Body of pancreas (tissue), 4 donors: ENCODE results near the gene XIST. TPM values are rescaled to one million over a fixed set of nuclear protein-coding genes. Genes with fewer than 3 reads are reported as not detected.
"Not testable (repeated sequence)": the region's sequence is repeated elsewhere in the genome, so short reads cannot be mapped to it uniquely, and the experiment has no call there.

ENCODE experiments used
- ATAC-seq: fragments of 150-250 bp; one replicate; pipeline ENCODE4 v1.9.1; 2016
- DNase-seq, 4 donors: peaks; one replicate each; pipeline ENCODE4 v3.0.0-alpha.2; 2019
- H3K27ac ChIP-seq, 4 donors: fragments of 200-600 bp; sonication (generic); 1 replicate in 3 of 4; 2 replicates in 1 of 4; pipeline versions ENCODE4 v1.5.1 to v1.6.1; 2016 to 2019; ENCODE audit warnings: mild to moderate bottlenecking in 1 of 4, mixed read lengths in 1 of 4, moderate library complexity in 1 of 4
- H3K27me3 ChIP-seq, 2 donors: fragments of 200-600 bp; sonication (generic); one replicate each; pipeline ENCODE4 v1.6.0; 2016; ENCODE audit warnings: mild to moderate bottlenecking in 1 of 2
- H3K36me3 ChIP-seq, 2 donors: fragments of 200-600 bp; sonication (generic); replicated peaks in 1 of 2; 2 replicates each; pipeline ENCODE4 v1.5.1; 2016; ENCODE audit warnings: low read depth in 2 of 2; ENCODE audit not compliant: insufficient read depth in 1 of 2
- H3K4me1 ChIP-seq: fragments of 200-600 bp; sonication (generic); one replicate; pipeline ENCODE4 v1.6.0; 2016
- H3K4me3 ChIP-seq, 2 donors: fragments of 200-600 bp; sonication (generic); 1 replicate in 1 of 2; 2 replicates in 1 of 2; pipeline ENCODE4 v1.5.1; 2016 to 2019
- H3K9me3 ChIP-seq, 3 donors: fragments of 200-600 bp; sonication (generic); 1 replicate in 2 of 3; 2 replicates in 1 of 3; pipeline ENCODE4 v1.5.1; 2016
- CTCF ChIP-seq, 7 experiments: fragments of 450-650 bp in 4 of 7; fragments of 200-600 bp in 3 of 7; sonication (generic) in 3 of 7; IDR thresholded peaks; one replicate each; pipeline ENCODE4 v1.5.1; 2016 to 2019; ENCODE audit warnings: antibody characterized with exemption in 7 of 7
- POLR2A ChIP-seq, 3 donors: fragments of 450-650 bp; IDR thresholded peaks; one replicate each; pipeline ENCODE4 v1.6.1; 2016; ENCODE audit warnings: antibody characterized with exemption in 3 of 3, mild to moderate bottlenecking in 2 of 3
- WGBS, 2 donors: methylation state at CpG; one replicate each; pipeline ENCODE4 v1.1.5; 2017; 5-methylcytosine and 5-hydroxymethylcytosine counted together
- intact Hi-C: fragments of 100-400 bp; cut with DNase I; formaldehyde crosslinking; loops from one replicate; pipeline ENCODE4 v1.15.1; 2023
- total RNA-seq, 2 donors: library from RNA; depleted of rRNA; stranded (reverse); fragments of >200 nt; gene quantifications; one replicate each; pipeline ENCODE4 v1.1.0, GENCODE V29; 2016

XIST gene
- total RNA-seq, 2 donors from 2014 or later = 246 to 462 TPM

GRCh38 chrX:73817393-73818199, 34.9 kb downstream of the XIST start:
- intact Hi-C loops = no loop called here
- no peaks in the 10 kb centered on the region for H3K36me3 ChIP-seq
- H3K27ac ChIP-seq = no peak overlapping the region
- no peak for DNase-seq
- H3K27me3 ChIP-seq = no peaks in the 10 kb centered on the region
- TF ChIP-seq POLR2A (IDR thresholded peaks at IDR 0.05) (no peak), CTCF (IDR thresholded peaks at IDR 0.05) (no peak)
- no peak overlapping the region for H3K4me3 ChIP-seq
- no peak for ATAC-seq
- WGBS, 2 donors = 59 to 65% methylated on average over 6 of the region's 6 CpGs
- H3K4me1 ChIP-seq = no peaks in the 10 kb centered on the region
- H3K9me3 ChIP-seq = no peaks in the 10 kb centered on the region

GRCh38 chrX:73812256-73812655, 40.3 kb downstream of the XIST start:
- Histone ChIP-seq H3K4me3 (no peak overlapping the region), H3K9me3 (no peaks in the 10 kb centered on the region), H3K27ac (no peak overlapping the region), H3K4me1 (no peaks in the 10 kb centered on the region), H3K27me3 (no peaks in the 10 kb centered on the region), H3K36me3 (no peaks in the 10 kb centered on the region)
- DNase-seq (no peak), ATAC-seq (no peak)
- TF ChIP-seq POLR2A (IDR thresholded peaks at IDR 0.05) (no peak), CTCF (IDR thresholded peaks at IDR 0.05) (no peak)
- intact Hi-C loops = no loop called here

- H3K27ac ChIP-seq, H3K36me3 ChIP-seq, H3K9me3 ChIP-seq, H3K4me1 ChIP-seq, intact Hi-C loops, ATAC-seq, H3K4me3 ChIP-seq, DNase-seq, H3K27me3 ChIP-seq: not testable (repeated sequence)
- 60 to 67% methylated on average over 1 of the region's 1 CpG for WGBS, 2 donors
Observed at GRCh38 chrX:73804109-73804508, 48.4 kb downstream of the XIST start.

- Histone ChIP-seq H3K27ac (no peak overlapping the region), H3K4me1 (no peaks in the 10 kb centered on the region), H3K27me3 (no peaks in the 10 kb centered on the region), H3K36me3 (no peaks in the 10 kb centered on the region), H3K4me3 (no peak overlapping the region), H3K9me3 (no peaks in the 10 kb centered on the region)
- DNase-seq (no peak), ATAC-seq (no peak)
- TF ChIP-seq POLR2A (IDR thresholded peaks at IDR 0.05) = no peak
- TF ChIP-seq CTCF (IDR thresholded peaks at IDR 0.05) = no peak
- intact Hi-C loops = no loop called here
- 17 to 33% methylated on average over 1 to 3 of the region's 3 CpGs for WGBS, 2 donors
Observed at GRCh38 chrX:73799888-73800287, 52.6 kb downstream of the XIST start.

GRCh38 chrX:73792511-73792910, 60.0 kb downstream of the XIST start:
- DNase-seq, intact Hi-C loops, H3K36me3 ChIP-seq, H3K4me3 ChIP-seq, H3K4me1 ChIP-seq, H3K27me3 ChIP-seq, H3K27ac ChIP-seq, H3K9me3 ChIP-seq, ATAC-seq: not testable (repeated sequence)
- WGBS, 2 donors = 88 to 89% methylated on average over 4 to 7 of the region's 8 CpGs

GRCh38 chrX:73785493-73785892, 67.0 kb downstream of the XIST start:
- TF ChIP-seq CTCF (IDR thresholded peaks at IDR 0.05) (no peak), POLR2A (IDR thresholded peaks at IDR 0.05) (no peak)

More at GRCh38 chrX:73785493-73785892, 67.0 kb downstream of the XIST start:
- Histone ChIP-seq H3K4me3 (no peak overlapping the region), H3K27ac (no peak overlapping the region), H3K36me3 (no peaks in the 10 kb centered on the region), H3K4me1 (no peaks in the 10 kb centered on the region), H3K27me3 (no peaks in the 10 kb centered on the region), H3K9me3 (no peaks in the 10 kb centered on the region)
- no peak for ATAC-seq
- intact Hi-C loops = no loop called here
- no peak for DNase-seq
- 9 to 57% methylated on average over 1 of the region's 1 CpG for WGBS, 2 donors
